Medulla oblongata (tissue), 1 donor: ENCODE measurements around the gene MAPT.
"Not testable (repeated sequence)": the region's sequence is repeated elsewhere in the genome, so short reads cannot be mapped to it uniquely, and the experiment has no call there.

Experiments used
- DNase-seq: peaks from one replicate; pipeline ENCODE4 v3.0.0-alpha.2; 2015; ENCODE audit errors: extremely low spot score

The MAPT gene

DNA sequence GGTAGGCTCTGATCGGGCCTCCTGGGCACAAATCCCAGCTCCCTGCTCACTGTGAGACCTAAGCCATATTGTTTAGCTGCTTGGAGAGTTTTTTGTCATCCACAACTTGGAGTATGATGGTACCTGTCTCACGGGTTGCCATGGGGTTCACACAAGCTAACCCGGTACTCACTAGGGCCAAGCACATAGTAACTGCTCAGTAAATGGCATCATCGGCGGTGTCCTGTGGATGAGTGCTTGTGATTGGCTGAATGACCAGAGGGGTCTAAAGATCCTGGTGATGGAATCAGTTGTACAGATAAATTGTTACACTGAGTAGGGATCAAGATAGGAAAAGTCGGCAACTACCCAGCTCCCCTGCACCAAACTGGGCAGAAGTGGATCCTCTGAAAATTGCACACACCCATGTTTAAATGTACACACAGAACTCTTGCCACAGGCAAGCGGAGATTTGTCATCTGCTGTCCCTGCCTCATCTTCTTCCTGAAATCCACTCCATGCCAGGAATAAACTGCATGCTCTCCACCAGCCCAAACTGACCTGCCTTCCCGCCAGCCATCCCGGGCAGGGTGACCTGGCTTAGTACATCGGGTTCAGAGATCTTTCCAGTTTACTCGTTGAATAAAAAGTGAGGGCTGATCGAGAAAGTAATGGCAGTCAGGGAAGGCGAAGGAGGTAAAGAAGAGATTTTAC lies 6.5 kb downstream of the MAPT start:
- DNase-seq: no peak

DNA sequence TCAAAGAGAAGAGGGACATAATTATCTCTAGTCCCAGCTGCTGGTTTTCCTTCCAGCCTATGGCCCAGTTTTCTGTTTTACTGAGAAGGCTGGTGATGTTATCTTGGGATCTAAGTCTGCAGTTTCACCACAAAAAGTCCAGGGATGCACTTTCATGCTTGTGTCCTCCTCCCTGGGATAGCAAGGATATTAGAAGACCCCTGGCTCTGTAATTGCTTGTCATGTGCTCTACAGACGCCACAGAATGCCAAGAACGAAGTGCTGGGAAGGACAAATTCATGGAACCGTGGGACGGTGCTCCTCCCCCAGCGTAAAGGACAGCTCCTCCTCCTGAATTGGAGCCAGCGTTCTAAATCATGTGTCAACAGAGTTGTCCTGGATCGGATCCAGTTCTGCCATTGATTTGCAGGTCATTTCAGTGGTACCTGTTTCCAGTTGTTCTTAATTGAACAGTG lies 8.6 kb downstream of the MAPT start:
- peak; percentile 53 for DNase-seq

DNA sequence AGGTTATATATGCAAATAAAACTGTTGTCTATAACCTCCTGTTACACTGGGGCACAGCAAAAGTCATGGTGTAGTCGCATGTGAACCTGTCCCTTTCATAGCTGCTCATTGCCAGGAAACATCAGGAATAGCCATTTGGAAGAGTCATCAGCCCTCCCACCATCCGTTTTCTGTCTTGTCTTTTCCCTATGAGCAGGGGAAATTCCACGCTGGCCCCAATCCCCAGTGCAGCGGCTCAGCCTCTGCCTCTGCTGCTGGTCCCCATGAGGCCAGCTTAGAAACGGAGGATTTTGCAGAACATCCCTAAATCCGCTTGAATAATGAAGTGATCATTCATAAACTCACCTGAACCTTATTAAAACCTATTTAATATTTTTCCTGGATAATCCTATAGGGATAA lies 10.5 kb downstream of the MAPT start:
- no peak for DNase-seq

DNA sequence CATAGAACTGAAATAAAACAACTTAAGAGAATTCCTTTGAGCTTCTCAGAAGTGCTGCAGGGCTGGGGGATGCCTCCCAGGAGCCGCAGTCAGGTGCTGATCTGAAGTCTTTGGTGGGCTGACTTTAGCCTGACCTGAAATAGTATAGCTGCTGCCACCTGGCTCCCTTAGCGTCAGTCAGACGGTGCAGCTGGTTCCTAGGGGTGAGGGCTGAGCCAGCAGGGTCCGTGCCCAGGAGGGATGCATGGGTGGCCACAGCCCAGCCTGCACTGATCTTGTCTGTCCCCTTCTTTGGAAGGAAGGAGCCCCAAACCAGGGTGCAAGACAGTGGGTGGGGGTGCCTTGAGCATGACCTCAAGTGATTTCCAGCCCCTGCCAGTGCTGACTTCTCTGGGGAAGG lies 11.5 kb downstream of the MAPT start:
- no peak for DNase-seq

DNA sequence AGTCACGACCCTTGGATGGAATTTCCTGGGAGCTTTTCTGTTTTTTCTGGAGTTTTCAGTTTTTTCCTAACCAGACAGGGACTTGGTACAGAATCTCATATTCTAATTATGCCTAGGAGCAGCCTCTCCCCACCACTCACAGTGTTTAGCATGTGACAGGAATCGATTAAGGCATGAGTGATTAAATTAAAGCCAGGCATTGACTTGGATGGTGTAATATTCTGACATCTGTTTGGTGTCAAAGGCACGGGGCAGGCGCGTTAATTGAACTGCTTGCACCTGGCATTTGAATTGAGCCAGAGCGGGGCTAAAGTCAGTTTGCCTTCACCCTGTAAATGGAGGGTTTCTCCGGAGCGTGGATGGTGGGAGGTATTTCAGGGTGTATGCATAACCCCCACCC lies 11.9 kb downstream of the MAPT start:
- DNase-seq: no peak

DNA sequence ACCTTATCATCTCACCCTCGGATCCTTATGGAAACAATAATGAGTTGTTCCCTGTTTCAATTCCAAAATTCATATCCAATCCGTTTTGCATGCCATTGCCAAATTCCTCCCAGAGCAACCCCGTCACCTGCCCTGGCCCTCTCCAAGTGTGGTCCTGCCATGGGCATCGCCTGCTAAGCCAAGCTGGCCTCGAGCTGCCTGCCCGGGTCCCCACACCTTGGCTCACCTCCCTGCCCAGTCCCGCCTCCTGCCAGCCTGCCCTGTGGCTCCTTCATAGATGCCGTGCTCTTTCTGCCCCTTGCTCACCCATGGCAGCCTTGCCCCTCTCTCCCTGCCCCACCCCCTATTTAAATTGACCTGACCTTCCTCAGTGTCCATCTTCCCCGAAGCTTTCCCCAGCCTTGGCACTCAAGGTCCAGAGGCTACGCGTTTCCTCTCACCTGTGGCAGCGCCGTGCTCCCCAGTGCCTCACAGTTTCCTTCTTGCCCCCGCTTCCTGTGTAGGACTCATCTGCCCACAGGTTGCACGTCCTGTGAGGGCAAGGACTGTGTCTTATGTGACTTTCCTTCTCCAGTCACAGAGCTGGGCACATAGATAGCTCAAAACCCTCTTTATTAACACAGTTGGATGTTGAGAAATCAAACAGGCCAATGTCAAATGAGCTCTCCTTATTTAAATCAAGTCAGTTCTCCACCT lies 12.7 kb downstream of the MAPT start:
- no peak for DNase-seq

DNA sequence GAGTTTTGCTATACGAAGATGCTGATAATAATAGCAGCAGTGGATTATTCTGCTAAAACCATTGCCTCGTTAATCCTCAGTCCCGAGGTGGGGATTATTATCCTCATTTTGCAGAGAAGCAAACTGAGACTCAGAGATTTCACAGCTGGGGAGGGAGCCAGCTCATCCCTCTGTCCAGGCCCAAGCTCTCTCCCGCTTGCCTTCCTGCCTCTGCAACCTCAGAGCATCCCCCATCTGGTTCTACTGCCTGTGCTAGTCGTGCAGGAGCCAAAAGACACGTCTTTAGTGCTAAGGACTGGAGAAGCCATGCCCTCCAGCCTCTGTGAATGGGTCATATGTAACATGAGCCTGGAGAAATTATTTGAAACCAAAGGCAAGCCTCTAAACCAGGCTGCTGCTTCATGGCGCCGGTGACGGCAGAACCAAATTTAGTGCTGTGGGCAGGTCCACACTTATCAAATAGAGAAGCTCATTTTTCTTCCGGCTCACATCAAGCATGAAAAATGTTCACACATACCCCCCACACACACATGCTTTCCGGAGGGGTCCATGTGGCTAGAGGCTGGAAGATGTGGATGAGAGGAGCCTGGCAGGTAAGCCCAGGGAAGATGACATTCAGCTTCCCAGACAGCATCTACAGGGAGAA lies 13.5 kb downstream of the MAPT start:
- no peak for DNase-seq

DNA sequence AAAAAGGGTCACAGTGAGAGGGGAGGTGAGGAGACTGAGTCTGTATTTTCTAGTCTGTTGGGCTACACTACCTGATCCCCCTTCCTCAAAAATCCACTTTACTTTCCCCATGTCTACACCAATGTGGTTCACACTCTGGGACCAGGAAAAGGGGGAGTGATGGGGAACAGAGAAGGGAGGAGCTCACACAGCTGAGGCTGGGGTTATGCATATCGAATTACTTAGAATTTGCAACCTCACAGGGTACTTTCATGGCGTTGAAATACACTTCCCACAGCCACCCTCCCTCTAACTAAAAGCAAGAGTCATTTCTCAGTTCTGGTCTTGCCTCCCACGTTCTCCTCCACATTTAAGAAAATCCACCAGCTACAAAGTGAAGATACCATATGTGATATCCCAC lies 14.1 kb downstream of the MAPT start:
- no peak for DNase-seq

DNA sequence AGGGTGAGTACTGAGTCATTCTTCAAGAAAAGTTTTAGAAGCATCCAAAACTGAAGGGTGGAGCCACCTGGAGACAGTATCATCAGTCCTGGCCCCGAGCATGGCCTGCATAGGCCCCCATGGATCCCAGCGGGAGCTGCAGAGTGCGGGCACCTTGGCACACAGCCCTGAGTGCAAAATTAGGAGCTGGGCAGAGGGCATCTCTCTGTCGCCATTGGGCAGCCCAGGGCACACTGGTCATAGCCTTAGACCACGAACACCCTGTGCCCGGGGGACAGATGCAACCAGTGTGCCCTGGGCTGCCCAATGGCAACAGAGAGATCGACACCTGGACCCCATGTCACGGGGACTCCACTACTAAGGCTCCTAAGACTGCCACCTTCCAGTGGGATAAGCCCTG lies 14.6 kb downstream of the MAPT start:
- no peak for DNase-seq

DNA sequence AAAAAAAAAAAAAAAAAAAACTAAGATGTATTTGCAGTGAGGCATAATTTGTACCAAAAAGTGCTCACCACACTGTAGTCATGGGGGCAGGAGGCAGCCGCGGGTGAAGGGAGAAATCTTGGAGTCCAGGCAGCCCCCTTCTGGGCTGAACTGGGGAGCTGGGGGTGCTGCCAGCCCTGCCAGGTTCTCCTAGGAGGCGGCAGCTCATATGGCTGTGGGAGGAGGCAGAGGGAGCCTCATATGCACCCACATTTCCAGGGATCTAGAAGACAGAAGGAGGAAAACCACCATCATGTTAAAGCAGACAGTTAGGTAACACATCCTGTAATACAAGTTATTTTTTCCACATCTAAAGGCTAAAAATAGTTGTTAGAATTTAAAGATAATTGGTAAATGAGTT lies 16.3 kb downstream of the MAPT start:
- DNase-seq: no peak

DNA sequence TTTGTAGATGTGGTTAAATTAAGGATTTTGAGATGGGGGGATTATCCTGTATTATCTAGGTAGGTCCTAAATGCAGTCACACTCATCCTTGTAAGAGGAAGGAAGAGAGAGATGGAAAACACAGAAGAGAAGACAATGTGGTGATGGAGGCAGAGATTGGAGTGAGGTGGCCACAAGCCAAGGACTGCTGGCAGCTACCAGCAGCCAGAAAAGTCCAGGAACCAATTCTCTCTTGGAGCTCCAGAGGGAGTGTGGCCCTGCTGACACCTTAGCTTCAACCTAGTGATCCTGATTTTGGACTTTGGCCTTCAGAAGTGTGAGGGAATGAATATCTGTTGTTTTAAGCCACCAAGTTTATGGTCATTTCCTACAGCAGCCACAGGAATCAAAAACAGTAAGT lies 18.0 kb downstream of the MAPT start:
- no peak for DNase-seq

DNA sequence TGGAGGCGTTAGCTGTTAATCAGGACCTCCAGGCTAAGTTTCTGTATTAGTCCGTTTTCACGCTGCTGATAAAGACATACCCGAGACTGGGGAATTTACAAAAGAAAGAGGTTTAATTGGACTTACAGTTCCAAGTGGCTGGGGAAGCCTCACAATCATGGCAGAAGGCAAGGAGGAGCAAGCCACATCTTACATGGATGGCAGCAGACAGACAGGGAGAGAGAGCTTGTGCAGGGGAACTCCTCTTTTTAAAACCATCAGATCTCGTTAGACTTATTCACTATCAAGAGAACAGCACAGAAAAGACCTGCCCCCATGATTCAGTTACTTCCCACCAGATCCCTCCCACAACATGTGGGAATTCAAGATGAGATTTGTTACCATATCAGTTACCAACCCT lies 18.7 kb downstream of the MAPT start:
- DNase-seq: not testable (repeated sequence)

DNA sequence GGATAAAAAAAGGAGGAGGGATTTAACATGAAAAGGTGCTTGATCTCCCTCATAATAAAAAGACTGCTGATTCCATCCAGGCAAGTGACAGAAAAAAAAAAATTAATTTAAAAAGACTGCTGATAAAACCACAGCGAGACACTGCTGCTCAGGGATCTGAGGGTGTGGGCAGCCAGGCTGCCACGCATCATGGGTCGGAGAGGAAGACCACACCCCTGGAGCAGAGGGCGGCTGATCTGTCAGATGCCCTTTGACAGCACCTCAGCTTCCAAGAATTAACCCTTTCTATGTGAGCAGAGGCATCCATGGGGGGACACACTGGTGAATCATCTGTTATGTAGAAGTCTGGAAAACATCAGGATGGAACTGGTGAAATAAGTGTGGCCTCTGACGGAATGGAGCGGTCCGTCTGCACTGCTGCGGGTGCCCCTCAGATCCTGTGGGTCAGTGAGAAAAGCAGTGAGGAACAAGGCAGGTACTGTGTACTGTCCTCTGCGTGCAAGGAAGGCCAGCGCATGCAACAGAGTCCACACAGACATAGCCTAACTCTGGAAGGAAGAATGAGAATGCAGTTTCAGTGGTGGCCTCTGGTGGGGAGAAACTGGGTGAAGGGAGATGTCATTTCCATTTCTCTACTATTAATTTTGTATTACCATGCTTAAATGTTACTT lies 19.8 kb downstream of the MAPT start:
- DNase-seq: peak; percentile 61

DNA sequence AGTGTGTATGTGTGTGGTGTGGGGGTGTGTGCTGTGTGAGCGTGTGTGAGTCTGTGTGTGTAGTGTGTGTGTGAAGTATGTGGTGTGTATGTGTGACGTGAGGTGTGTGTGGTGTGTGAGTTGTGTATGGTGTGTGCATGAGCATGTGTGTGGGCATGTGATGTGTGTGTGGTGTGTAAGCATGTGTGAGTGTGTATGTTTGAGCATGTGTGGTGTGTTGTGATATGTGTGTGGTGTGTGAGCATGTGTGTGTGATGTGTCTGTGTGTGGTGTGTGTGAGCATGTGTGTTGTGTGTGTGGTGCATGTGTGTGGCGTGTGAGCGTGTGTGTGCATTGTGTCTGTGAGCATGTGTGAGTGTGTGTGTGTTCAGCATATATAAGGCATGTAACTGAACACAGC lies 20.9 kb downstream of the MAPT start:
- DNase-seq: no peak

DNA sequence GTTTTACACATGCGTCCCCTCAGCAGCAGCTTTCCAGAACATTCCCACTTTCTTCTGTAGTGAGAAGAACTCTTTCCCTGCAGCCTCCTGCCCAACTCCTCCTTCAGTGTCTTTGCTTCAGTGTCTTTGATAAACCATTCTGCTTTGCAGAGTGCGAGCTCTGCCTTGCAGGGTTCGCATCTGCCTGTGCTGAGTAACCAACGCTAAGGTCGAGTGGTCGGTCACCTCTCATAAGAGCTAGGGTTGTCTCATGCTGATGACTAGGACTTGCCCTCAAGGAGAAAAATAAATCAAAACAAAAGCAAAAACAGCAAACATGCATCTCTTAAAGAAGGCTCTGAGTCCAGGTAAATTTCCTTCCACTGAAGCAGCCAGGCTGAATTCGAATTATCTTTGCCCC lies 22.7 kb downstream of the MAPT start:
- no peak for DNase-seq

DNA sequence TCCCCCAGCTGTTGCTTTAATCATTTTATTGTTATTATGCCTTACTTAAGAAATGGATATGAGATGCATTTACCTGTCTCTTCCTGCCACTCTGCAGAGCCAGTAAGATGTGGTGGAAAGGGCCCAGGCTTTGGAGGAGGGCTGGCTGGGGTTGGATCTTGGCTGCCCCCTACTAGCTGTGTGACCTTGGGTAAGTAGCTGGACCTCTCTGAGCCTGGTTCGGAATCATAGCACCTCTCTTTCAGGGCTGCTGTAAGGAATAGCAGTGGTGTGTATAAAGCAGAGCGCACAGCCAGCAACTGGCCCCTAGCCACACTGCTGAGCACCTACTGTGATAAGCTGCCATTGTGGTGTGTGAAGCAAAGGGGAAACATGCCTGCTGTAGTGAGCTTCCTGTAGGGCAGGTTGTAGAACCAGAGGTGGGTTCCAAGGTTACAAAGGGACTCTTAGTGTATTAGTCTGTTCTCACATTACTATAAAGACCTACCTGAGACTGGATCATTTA lies 23.9 kb downstream of the MAPT start:
- no peak for DNase-seq

DNA sequence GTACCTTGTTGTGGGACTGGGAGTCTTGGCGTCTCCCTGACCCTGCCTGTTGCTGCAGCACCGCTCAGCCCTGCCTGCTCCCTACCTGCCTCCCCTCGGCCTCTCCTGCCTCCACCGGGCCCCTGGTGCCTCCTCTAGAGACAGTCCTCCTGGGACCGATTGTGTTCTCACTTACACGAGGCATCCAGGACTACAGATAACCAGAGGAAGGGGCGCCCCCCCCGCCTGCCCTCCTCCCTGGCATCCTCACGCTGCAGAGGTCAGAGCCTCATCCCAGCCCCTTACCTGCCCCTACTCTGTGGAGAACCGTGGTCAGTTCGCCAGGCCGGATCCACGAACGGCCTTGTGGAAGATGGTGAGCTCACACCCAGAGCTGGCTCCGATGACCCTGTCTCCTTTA lies 24.8 kb downstream of the MAPT start:
- DNase-seq: no peak

DNA sequence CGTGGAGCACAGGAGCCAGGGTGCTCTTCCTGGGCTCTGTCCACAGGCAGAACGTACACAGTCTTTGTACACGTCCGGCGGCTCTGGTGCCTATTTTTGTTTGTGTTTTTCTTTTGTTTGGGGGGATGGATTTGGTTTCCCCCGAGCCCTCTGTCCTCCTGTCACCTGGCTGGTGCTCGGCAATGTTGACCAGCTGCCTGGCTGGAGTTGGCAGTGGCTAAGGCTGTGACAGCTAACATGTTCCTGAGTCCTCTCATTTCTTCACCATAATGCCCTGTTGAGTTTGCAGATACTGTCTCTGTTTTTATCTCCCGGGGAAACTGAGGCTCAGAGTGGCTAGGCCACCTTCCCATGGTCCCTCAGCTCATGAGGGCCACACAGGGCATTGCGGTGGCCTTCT lies 25.7 kb downstream of the MAPT start:
- DNase-seq: no peak

DNA sequence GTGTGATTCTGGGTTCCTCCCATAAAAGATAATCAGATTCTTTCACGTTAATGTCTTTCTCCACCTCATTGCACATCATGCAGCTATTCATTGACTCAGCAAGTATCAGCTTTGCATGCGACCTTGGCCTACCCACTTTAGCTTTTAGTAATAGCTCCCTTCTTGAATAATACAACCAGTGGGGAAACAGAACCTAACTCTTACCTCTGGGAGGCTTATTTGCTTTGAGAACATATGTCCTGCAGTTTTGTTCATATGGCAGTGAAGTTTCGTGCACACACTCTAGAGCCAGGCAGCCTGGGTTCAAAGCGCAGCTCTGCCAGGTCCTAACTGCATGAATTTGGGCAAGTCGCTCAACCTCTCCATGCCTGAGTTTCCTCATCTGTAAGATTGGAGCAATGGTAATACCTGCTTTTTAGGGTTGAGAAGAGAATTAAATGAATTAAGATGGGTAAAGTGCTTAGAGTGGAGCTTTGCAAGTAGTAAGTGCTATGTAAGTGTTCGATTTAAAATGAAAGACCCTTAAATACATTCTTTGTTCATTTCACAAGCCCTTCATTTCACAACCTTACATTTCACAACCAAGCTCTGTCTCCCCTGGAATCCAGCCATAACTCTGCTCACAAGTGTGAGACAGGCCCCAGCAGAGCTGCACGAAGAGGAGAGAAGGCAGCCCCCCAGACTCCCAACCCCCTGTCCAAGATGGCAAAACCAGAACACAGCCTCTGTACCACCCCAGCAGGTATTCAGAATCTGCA lies 29.3 kb downstream of the MAPT start:
- DNase-seq: no peak

DNA sequence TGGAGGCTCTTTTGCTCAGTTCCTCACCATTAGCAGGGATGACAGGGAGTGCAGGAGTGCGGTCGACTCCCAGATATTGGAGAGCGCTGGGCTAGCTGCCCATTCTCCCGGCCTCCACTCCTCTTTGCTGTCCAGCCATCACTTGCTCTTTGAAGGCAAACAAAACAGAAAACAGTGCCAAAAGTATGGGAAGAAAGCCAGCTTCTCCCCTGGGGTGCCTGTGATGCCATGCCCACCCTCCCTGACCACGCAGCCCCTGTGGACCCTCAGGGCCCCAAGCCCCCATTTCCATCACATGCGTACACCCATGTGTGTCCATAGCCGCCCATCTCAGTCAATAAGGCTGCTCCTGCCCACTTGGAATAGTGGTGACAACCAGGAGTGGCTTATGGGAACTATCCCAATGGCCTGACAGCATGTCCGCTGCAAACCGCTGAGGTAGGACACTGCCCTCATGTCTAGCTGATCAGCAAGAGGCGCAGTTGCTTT lies 30.0 kb downstream of the MAPT start:
- no peak for DNase-seq

DNA sequence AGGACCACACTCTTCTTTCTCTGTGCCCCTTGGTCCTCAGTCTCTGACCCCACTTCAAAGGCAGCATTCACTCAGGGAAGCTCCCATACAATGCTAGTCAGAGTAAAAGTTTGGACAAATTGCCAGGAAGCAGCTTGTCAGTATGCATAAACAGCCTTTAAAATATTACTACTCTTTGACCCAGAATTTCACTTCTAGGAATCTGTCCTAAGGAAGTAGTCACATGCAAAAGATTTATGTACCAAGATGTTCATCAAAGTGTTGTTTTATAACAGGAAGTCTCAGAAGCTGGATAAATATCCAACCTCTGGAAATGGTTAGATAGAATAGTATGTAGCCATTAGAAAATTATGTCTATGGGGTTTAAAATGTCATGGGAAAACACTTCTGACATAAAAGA lies 31.0 kb downstream of the MAPT start:
- DNase-seq: no peak

DNA sequence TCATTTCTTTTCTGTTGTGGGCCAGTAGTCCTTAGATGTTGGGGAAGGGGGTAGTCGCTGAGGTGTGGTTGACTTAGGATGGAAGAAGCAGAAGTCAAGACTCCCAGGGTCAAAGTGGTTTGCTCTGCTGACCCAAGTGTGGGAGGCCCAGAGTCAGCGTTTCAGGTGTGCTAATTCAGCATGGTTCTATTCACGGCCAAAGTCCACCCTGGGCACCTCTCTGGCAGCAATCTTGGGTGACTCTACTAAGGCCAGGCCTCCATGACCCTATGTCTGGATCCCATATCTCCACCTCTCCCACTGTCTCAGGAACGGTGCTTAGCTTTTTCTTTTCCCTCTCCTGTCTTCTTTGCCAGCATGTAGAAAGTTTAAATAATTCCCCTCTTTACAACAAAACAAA lies 32.9 kb downstream of the MAPT start:
- DNase-seq: no peak
